ENCODE results near the gene PPFIA4.
"Not testable (repeated sequence)": the region's sequence is repeated elsewhere in the genome, so short reads cannot be mapped to it uniquely, and the experiment has no call there.

Gene PPFIA4

GRCh38 chr1:203026031-203026665 lies at the start of gene PPFIA4:
PPFIA4 (plus strand) TSS chr1:203026491; CDS start chr1:203039009, 12,518 bp downstream.
- in situ Hi-C loops (cut with MboI; ENCODE audit: low pct_unique_long_range_greater_than_20kb, low sequenced_read_pairs) = no loop called here
- peak; percentile 65 for DNase-seq

- in situ Hi-C loops (cut with MboI; ENCODE audit: low pct_unique_long_range_greater_than_20kb, low sequenced_read_pairs) = no loop called here
- DNase-seq = peak; percentile 13
These were observed 49.7 kb upstream of the PPFIA4 start for GRCh38 chr1:202976633-202977032.

GRCh38 chr1:202979459-202979858 lies 46.8 kb upstream of the PPFIA4 start:
- no peak for DNase-seq
- in situ Hi-C loops (cut with MboI; ENCODE audit: low pct_unique_long_range_greater_than_20kb, low sequenced_read_pairs) = no loop called here

- DNase-seq = no peak
- in situ Hi-C loops (cut with MboI; ENCODE audit: low pct_unique_long_range_greater_than_20kb, low sequenced_read_pairs) = no loop called here
These were observed 44.4 kb upstream of the PPFIA4 start for GRCh38 chr1:202981939-202982338.

GRCh38 chr1:202982715-202983430 lies 43.4 kb upstream of the PPFIA4 start:
- in situ Hi-C loops (cut with MboI; ENCODE audit: low pct_unique_long_range_greater_than_20kb, low sequenced_read_pairs) = no loop called here

GRCh38 chr1:202986120-202986519 lies 40.2 kb upstream of the PPFIA4 start:
- in situ Hi-C loops (cut with MboI; ENCODE audit: low pct_unique_long_range_greater_than_20kb, low sequenced_read_pairs); DNase-seq: not testable (repeated sequence)

More at GRCh38 chr1:202982715-202983430, 43.4 kb upstream of the PPFIA4 start:
- DNase-seq = no peak

- no peak for DNase-seq
- in situ Hi-C loops (cut with MboI; ENCODE audit: low pct_unique_long_range_greater_than_20kb, low sequenced_read_pairs) = no loop called here
These were observed 39.0 kb upstream of the PPFIA4 start for GRCh38 chr1:202987255-202987654.

- DNase-seq = peak; percentile 47
These were observed 38.2 kb upstream of the PPFIA4 start for GRCh38 chr1:202987922-202988583.

GRCh38 chr1:202989879-202990278 lies 36.4 kb upstream of the PPFIA4 start:
- in situ Hi-C loops (cut with MboI; ENCODE audit: low pct_unique_long_range_greater_than_20kb, low sequenced_read_pairs) = no loop called here
- DNase-seq = no peak

More at GRCh38 chr1:202987922-202988583, 38.2 kb upstream of the PPFIA4 start:
- in situ Hi-C loops (cut with MboI; ENCODE audit: low pct_unique_long_range_greater_than_20kb, low sequenced_read_pairs) = no loop called here

GRCh38 chr1:202991112-202991511 lies 35.2 kb upstream of the PPFIA4 start:
- in situ Hi-C loops (cut with MboI; ENCODE audit: low pct_unique_long_range_greater_than_20kb, low sequenced_read_pairs) = no loop called here
- no peak for DNase-seq

- in situ Hi-C loops (cut with MboI; ENCODE audit: low pct_unique_long_range_greater_than_20kb, low sequenced_read_pairs) = no loop called here
- DNase-seq = no peak
These were observed 31.5 kb upstream of the PPFIA4 start for GRCh38 chr1:202994756-202995155.

- DNase-seq = peak; percentile 86
- in situ Hi-C loops (cut with MboI; ENCODE audit: low pct_unique_long_range_greater_than_20kb, low sequenced_read_pairs) = no loop called here
These were observed 27.2 kb upstream of the PPFIA4 start for GRCh38 chr1:202998836-202999750.

- DNase-seq = no peak
- in situ Hi-C loops (cut with MboI; ENCODE audit: low pct_unique_long_range_greater_than_20kb, low sequenced_read_pairs) = no loop called here
These were observed 25.9 kb upstream of the PPFIA4 start for GRCh38 chr1:203000217-203000944.

- in situ Hi-C loops (cut with MboI; ENCODE audit: low pct_unique_long_range_greater_than_20kb, low sequenced_read_pairs) = no loop called here
- DNase-seq = no peak
These were observed 24.3 kb upstream of the PPFIA4 start for GRCh38 chr1:203001986-203002385.

- in situ Hi-C loops (cut with MboI; ENCODE audit: low pct_unique_long_range_greater_than_20kb, low sequenced_read_pairs) = no loop called here
These were observed 23.3 kb upstream of the PPFIA4 start for GRCh38 chr1:203002951-203003350.

GRCh38 chr1:203005395-203006142 lies 20.7 kb upstream of the PPFIA4 start:
- DNase-seq; in situ Hi-C loops (cut with MboI; ENCODE audit: low pct_unique_long_range_greater_than_20kb, low sequenced_read_pairs): not testable (repeated sequence)

More at GRCh38 chr1:203002951-203003350, 23.3 kb upstream of the PPFIA4 start:
- DNase-seq = no peak

GRCh38 chr1:203006948-203007871 lies 19.1 kb upstream of the PPFIA4 start, which contains the start of gene TMEM183A:
TMEM183A (plus strand) TSS chr1:203007374; CDS start chr1:203007466, 92 bp downstream.
- in situ Hi-C loops (cut with MboI; ENCODE audit: low pct_unique_long_range_greater_than_20kb, low sequenced_read_pairs) = no loop called here
- DNase-seq = peak; percentile 96

Measured in KBM-7 (cell line).